ENCODE data around the gene BABAM2.

GRCh38 chr2:28288620-28289019 lies 398.1 kb downstream of the BABAM2 start:
- TF ChIP-seq CTCF (IDR thresholded peaks at IDR 0.05) (no peak), POLR2A (IDR thresholded peaks at IDR 0.05) (no peak), POLR2AphosphoS5 (IDR thresholded peaks at IDR 0.05) (no peak), EP300 (IDR thresholded peaks at IDR 0.05; ENCODE audit: low read depth) (no peak)

All from transverse colon (tissue), 4 donors.